HG03558 (cell line): ENCODE measurements around the gene SEMA6A.
A peak's percentile ranks its signal among the peaks of the same experiment; 100 is the strongest.

Experiments
- ATAC-seq: cut with Tn5 transposase; IDR thresholded peaks from one replicate; pipeline ENCODE4 v1.9.1; 2021; ENCODE audit warnings: moderate number of reproducible peaks; ENCODE audit not compliant: unreplicated experiment; ENCODE audit errors: extremely low read depth

Gene SEMA6A

DNA sequence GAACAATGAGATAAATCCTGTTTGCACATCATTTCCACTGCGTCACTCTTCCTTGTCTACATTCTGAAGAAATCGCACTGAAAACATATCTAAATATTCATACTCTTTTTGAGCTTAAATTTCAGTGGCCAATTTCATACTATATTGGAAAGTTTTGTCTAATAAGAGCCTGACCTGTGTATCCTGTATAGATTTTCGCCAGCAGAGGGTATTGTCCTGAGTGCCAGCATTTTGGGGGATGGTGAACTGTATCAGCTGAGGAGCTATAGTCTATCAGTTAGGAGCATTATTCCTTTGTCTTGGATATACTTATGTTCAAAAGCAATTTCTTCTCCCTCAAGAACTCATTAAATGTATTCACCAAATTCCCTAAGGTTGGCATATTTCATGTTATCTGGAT lies 102.3 kb downstream of the SEMA6A start:
- no peak for ATAC-seq

DNA sequence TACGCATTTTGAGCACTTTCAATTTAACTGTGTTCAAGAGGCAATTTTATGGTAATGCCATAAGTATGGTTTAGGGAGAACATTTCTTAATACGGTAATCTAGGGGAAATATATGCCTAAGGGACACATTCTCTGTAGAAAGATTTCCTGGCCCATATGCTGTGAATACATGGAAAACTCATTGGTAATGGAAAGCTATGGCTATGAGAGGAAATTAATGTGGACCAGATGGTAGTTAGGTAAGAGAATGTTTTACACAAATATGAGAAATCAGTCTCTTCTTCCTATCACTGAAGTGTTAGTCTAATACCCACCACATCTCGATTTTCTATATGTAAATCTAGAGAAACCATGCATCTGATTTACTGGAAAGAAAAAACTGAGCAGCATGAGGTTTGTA lies 105.0 kb downstream of the SEMA6A start:
- no peak for ATAC-seq

GRCh38 chr5:116468583-116468982 lies 106.0 kb downstream of the SEMA6A start:
- ATAC-seq, result no peak

DNA sequence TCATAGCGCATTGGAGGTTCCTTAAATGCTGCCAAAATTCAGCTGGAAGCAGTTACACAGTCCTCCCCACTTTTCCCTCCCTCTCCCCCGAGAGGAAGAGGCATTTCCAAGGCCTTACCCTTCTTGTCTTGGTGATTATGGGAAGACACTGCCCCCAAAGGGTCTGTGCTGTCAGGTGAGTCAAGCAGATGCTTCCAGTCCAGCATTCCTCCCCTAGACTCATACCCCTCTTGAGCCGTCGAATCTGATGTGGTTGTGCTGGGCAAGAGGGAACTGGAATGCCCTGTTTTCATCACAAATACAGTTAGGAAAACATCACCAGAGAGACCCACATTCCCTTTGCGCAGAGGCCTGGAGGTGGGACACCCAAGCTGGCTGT lies 107.2 kb downstream of the SEMA6A start:
- ATAC-seq, result no peak

DNA sequence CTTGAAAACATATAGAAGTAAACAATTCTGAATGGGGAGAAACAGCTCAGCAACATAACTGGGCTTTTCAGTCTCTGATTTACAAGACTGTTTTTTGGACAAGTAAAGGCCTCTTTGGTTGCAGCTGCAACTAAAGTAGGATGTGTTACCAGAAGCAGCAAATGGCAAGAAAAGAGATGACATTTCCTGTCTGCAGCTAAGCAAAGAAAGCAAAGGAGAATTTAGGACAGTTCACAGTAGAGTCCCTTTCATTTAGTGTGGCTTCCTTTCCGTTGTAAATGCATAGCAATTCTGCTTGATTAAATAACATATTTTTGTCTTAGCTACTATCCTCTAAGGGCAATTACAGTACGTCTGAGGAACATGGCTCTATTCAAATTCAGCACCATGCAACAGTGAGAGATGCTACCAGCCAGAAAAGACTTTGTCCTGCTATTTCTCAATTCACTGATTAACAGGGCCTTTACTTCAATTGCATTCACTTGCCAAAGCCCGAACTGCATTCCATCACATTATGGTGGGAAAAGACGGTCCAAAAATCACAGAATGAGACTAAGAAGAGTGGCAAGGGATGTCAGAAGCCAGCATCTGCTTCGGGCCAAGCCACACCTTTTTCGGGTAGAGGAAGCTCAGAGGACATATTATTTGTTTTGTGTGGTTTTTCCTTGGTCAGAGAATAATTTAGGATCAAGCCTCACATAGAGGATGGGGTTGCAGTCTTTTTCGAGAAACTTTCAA lies 107.7 kb downstream of the SEMA6A start:
- ATAC-seq, result no peak

GRCh38 chr5:116465411-116465810 lies 109.2 kb downstream of the SEMA6A start:
- ATAC-seq, result no peak

- no peak for ATAC-seq
These were observed 110.4 kb downstream of the SEMA6A start for GRCh38 chr5:116464144-116464708.

DNA sequence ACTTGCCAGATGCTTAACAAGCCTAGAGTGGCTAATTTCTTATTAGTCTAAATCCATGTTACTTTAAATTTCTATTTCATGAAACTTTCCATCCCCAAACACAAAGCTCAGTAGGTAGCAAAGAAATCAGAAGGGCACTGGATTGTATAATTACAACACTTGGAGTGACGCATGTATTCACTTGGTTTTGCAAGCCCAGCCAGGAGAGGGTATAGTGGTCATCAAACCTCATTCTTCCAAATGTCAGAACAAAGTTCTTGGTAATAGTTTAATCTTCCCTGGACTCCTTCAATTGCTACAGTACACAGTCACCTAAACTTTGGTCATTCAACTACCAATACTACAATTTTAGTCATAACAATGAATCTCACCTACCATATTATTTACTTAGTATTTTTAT lies 112.1 kb downstream of the SEMA6A start:
- no peak for ATAC-seq

- ATAC-seq, result no peak
These were observed 115.3 kb downstream of the SEMA6A start for GRCh38 chr5:116459301-116459700.

DNA sequence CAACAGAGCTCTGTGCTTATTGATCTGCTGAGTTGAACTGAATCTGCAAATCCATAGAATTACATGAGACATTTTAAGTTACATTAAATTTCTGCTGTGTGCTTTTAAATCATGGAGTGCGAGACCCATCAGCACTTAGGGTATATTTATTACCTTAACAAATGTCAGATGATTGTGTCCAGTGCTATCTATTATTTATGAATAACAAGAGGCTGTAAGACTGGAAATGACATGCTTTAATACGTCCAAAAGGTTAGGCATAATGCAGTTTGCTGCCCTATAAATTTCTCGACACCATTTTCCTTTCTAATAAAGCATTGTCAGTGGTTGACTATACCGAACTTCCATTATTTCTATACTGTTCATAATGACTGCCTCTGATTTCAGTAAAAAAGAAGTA lies 117.6 kb downstream of the SEMA6A start:
- ATAC-seq, result no peak

DNA sequence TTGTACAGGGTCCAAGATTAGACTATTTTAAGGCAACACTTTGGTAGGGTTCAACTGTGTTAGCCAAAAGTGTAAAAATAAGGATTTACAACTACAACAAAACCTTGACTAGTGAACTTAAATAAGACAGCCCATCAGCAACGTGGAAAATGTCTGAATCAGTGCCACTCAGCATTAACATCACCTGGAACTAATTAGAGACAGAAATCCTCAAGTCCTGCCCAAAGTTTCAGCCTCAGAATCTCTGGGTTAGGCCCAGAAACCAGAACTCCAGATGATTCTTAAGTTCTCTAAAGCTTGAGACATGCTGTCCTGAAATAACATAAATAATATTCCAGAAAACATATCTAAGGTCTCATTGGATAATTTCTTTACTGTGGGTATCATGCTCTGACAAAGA lies 118.6 kb downstream of the SEMA6A start:
- ATAC-seq, result no peak

- ATAC-seq, result no peak
These were observed 119.6 kb downstream of the SEMA6A start for GRCh38 chr5:116455061-116455460.

DNA sequence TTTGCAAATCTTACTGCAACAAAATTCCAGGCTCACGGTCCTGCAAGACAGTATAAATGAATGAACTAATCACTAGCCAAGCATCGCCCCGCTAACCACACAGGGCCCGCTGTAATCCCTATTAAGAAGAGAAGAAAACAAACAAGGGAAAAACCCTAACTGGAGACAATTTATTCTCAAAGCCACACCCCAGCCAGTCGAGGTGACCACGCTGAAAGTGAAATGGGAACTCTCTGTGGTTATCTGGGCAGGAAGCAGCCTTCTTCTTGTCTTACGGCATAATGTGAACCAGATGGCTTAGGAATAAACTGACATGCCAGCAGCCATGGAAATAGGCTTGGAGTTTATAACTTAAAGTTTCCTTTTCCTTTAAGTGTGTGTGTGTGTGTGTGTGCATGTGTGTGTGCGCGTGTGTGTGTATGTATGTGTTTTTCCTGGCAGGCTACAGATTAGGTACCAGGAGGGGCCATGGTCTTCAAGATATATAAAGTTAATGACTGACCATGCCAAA lies 120.2 kb downstream of the SEMA6A start:
- peak; percentile 97 for ATAC-seq

DNA sequence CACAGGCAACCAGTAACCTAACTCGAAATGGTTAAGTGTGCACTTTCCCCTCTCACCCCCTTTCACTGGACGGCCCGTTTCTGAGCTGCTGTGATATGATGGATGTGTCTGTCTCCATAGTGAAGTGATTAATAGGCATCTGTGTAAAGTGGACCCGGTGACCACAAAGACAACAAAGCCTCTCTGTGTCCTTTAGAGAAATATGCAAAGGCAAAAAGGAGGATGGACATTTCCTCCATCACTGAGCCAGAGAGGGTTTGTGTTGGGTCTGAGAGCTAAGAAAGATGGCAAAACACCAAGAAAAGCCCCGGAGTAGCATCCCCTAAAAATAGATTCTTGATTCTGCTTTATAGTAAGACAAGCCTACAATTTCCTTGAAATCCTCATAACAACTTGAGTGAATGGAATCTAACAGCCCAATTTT lies 120.6 kb downstream of the SEMA6A start:
- ATAC-seq, result no peak

GRCh38 chr5:116452774-116453368 lies 121.8 kb downstream of the SEMA6A start:
- ATAC-seq, result no peak

GRCh38 chr5:116451905-116452450 lies 122.6 kb downstream of the SEMA6A start:
- no peak for ATAC-seq

DNA sequence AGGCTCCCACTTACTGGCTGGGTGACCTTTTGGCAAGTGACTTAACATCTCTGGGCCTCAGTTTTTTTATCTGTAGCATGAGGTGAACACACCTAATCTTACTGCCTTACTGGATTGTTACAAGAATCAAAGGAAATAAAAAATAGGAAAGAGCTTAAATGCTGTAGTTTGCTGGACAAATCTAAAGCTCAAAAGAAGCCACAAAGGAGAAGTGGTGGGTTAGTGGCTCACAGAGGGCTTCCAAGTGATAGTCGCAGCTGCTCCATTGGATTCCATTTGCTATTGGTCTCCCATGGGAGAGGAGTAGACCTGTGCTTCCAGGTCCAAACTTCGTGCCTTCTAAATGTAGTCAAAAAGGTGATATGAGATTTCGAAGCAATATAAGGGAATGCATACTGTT lies 123.6 kb downstream of the SEMA6A start:
- ATAC-seq, result no peak

DNA sequence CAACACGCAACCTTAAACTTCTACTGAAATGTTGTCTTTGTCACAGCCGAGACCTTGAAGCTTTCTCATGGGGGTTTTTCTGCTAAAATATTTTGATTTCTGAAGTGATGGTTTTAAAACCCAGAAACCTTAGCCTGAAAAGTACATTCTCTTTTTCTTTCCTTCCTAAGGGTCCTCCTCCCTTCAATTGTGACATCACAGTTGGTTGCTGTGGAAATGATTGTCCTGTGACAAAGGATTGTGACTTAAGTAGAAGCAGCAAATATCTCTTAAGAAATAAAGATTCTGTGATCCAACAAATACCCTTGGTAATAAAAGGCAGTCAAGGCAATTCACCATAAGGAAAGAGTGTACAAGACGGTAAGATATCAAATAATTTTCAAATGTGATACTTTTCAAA lies 125.2 kb downstream of the SEMA6A start:
- ATAC-seq, result no peak

DNA sequence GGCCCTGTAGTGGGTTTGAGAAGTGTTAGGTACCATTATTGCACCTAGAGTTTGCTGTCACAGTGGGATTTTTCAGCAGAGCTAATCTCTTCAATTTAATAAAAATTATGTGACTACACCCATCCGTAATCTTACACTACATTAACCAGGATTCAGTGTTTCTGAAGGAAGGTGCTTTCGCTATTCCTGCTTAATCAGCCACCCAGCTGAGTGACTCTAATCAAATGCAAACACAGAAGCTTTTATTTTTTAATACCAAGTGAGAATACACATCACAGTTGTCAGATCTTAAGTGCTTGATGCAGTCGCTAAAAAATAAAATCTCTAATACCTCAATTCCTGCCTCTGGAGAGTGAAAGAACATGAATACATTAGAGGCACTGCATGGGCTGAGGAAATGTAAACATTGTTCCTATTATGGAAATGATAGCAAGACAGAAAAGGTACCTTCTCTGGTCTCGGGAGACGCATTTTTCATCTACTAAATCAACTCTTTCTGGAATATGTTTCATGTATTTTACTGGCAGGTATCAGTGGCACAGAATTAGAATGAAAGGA lies 125.7 kb downstream of the SEMA6A start:
- no peak for ATAC-seq

GRCh38 chr5:116448450-116448849 lies 126.2 kb downstream of the SEMA6A start:
- no peak for ATAC-seq

- no peak for ATAC-seq
These were observed 128.1 kb downstream of the SEMA6A start for GRCh38 chr5:116446356-116447005.
